NCI-H82 treated with DMSO at 0.1 percent for 48 hours (cell line): Measurements from ENCODE around the gene TNK2.

ENCODE experiments used
- DNase-seq: peaks from one replicate; lab custom pipeline; 2025; ENCODE audit not compliant: unreplicated experiment; lab: John Stamatoyannopoulos, UW

TNK2 gene

DNA sequence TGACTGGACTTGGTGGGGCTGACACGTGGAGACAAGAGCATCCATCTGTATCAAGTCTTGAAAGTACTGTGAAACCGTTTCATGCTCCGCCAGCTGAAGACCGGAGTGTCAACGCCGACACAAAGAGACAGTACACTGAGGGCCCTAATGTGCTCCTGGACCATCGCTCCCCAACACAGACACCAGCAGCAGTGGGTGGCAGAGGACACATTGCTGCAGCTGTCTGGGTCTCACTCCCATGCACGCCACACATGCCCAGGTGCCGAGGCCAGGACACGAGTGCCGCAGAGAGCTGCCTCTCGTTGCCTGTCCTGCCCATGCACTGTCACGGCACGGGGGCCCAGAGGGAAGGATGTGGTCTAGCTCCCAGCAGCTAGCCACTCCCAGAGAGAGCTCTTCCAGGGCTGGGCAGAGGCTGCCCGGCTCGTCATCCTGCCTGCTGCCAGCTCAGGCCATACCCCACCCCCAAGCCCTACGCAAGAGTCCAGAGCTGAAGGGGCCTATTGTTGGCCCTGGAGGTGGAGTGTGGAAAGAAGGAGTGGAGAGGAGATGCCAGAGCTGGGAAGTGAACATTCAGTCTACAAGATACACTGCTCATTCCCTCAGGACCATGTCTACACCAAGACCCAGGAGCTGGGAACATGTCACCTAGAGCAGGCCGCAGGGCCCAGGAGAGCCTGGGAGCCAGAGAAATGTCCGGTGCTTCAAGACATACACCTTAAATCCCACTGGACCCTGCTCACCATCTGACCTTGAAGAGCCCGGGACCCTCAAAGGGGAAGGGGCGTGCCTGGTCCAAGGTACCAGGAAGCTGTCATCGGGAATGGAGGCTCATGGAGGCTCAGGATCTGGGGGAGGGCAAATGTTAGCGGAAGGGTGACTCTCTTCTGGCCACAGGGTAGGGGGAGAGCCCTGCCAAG is 7.7 kb downstream of the TNK2 start:
- DNase-seq, result no peak

DNA sequence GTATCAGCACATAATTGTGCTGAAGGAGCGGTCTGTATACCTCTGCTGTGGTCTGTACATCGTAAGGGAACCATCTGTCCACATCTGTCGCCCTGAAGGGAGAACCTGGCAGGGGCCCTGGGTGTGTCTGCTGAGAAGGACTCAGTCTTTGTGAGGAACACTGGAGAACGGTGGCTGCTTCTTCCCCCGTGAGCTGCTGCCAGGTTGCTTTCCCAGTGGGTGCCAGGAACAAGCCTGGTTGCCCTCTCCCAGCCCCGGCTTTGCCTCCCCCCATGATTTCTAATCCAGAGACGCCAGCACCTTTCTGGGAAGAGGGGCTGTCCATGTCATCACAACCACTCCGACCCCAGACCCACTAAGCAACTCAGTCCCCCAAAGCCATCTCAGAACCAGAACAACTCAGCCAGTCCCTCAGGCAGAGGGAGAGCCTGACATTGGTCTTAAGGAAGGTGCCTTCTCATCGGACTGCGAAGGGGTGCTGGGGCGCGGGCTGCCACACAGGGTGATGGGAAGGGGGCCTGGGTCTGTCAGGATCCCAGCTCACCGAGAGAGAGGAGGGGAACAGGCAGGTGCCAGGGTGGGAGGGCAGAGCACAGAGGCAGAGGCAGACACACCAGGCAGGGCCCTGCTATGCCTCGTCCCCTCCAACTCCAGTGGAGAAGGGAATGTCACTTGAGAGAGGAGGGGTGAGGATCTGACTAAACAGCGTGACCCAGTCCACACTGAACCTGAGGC is 8.5 kb downstream of the TNK2 start:
- no peak for DNase-seq

DNA sequence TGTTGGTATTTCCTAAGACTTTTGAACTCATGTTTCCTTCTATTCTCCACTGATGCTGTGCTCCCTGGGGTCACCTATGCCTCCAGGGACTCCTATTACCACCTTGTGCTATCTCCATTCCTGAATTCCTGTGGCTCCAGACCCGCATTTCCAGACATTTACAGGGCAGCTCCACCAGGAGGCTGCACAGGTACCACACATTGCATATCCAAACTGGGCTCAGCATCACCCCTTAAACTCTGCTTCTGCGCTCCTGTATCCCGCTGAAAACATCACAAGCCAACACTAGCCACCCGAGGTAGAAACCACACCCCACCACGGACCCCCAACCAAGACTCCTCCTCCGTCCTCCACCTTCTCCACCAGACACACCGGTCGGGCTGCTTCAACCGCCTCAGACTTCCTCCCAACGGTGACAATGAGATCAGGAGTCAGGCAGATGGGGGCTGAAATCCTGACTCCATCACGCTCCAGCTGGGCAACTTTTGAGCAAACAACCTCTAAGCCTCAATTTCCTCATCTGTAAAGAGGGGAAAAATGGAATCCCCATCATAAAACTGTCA is 10.4 kb downstream of the TNK2 start:
- peak; percentile 21 for DNase-seq

DNA sequence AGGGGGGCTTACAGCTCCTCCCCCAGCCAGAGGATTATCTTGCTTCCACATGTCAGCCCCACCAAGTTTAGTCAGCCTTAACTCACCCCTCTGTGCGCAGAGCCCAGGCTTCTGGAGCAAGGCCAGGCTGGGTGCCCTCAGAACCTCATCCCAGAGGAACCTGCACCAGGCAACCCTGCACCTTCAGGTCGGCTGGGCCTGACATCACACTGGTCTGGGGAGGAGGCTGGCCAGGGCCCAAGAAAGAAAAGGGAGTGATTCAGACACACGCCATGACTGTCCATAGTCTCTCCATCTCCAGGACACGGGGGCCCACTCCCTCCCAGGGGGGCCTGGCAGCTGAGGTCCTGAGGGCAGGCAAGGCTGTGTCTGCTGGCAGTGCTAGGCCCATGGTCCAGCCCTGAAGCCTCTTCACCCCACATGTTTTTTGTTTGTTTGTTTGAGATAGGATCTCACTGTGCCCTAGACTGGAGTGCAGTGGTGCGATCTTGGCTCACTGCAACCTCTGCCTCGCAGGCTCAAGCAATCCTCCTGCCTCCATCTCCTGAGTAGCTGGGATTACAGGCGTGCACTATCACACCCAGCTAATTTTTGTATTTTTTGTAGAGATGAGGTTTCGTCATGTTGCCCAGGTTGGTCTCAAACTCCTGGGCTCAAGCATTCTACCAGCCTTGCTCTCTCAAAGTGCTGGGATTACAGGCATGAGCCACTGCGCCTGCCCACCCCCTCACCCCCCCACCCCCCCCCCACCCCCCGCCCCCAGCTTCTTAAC is 11.1 kb downstream of the TNK2 start:
- DNase-seq, result no peak

DNA sequence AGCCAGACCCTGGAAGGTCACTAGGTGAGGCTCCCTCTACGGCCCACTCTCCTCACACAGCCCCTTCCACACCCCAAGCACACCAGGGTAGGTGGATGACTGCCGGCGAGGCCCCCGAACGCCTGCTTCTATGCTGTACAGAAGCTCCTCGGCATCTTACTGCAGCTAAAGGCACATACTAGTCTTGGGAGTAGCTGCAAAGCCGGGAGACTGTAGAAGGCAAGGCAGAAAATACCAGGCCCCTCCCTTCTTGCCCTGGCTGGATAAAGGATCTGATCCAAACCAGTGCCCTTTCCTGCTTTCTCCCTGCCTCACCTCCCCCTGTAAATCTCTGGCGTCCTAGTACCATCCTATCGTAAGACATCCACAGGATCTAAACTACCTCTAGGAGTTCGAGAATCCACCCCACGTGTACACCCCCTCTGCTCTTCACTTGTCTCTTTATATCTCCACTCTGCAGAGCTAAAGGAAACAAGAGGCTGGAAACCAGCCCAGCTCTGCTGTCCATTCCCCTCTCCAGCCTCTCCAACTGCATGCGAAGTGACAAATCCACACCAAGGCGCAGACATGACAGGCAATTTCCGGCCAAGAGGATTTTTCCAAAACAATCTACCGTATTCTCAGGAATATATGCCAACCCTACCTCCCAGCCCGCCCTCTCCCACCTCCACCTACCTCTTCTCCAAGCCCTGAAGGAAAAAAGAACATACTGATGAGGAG is 11.8 kb downstream of the TNK2 start:
- DNase-seq, result peak; percentile 78

DNA sequence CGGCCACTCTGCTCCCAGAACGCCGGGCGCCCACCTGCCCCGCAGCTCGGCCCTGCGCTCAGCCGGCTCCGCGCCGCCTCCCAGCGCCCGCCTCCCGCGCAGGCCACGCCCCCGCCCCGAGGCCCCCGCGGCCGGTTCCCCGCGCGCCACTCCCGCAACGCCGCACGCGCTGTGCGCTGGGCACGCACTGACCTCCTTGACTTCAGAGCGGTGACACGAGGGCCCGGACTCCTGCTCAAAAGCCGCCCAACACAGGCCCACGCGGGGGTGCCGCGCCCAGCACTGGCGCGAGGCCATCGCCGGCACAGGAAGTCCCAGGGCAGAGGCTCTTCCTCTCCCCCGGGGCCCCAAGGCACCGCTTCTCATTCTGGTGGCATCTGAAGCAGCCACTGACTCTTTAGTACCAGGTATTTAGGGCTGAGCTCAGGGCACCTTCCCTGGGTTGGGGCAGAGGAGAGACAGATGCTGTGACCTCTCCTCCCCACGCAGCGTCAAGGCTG is 12.4 kb downstream of the TNK2 start:
- DNase-seq, result no peak

DNA sequence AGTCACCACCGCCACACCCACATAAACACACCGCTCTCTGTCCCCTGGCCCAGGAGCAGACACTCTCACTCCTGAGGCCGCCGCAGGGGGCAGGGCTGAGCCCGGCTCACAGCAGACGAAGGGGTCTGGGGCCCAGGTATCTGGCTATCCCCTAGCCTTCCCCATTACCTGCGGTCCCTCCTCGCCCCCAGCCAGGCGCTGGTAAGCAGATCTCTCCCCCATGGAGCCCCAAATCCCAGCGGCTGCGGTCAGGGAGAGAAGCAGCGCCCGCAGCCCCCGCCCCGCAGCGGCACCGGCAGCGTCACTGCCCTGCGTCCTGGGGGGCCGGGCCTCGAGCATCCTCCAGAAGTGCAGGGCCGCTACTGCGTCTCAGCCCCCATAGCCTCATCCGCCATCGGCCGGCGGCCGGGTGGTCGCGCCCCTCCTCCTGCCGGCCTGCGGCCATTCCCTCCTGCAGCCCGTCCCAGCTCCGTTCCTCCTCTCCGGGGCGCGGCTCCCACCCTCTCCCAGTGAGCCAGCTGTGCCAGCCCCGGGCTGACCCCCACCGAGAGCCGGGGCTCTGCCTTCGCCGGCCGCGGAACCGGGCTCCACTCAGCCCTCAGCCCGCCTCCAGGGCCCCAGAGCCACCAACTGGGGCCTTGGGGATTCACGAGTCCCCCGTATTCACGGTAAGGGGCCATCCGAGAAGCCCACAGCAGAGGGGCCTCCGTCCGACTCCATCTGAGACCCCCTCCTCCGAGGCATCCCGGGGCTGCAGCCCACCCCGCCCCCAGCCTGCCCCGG is 13.1 kb downstream of the TNK2 start:
- DNase-seq, result peak; percentile 40

DNA sequence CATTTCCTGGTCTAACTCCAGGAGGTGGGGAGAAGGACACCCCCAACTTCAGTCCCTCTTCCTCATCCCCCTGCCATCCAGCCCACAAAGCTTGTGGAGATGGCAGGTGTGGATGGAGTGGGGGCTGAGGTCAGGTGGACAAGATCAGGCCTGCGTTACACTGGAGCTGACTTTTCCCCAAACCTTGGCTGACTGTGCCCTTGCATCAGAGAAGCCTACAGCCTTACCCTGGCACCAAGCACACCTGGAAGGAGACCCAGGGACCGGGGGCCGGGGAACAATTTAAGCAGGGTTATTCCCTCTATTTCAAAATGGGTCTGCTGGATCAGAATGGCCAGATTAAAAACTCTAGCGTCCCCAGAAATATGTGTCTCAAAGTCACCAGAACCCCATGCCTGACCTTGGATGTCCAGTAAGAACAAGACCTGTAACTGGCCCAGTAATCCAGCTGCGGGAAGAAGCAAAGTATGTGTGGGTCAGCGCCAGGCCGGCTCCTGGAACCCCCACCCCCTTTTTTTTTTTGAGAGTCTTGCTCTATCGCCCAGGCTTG is 14.4 kb downstream of the TNK2 start:
- DNase-seq, result no peak

DNA sequence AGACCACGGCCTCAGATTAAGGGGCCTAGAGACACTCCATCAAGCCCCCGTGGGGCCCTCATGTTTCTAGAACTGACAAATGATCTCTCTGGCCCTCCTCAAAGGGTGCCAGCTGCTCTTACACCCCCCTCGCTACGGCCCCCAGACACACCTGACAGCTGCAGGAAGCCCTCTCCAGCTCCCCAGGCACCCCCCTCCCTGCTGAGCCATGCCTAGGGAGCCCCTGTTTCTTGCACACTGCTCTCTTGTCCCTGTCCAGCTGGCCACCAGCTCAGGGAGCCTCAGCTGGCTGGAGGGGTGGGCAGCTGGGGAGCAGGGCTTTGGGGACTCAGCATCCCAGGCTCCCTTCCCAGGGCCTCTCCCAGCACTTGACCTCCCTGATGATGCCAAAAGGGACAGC is 14.8 kb downstream of the TNK2 start:
- DNase-seq, result no peak

DNA sequence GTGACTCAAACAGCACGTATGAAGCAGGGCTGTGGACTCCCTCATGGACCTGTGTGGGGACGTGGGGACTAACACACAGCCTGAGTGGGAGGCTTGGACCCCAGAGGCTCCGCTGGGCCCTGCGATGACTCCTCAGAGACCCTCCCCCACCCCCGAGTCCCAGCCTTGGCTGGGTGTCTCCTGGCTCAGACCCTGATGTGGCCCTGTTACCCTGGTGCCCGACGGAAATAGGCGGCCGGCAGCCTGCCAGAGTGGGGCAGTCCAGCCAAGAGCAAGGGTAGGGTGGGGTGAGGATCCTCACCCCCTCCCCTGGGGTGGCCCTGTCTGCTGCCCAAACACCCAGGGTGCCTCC is 15.3 kb downstream of the TNK2 start:
- DNase-seq, result no peak

DNA sequence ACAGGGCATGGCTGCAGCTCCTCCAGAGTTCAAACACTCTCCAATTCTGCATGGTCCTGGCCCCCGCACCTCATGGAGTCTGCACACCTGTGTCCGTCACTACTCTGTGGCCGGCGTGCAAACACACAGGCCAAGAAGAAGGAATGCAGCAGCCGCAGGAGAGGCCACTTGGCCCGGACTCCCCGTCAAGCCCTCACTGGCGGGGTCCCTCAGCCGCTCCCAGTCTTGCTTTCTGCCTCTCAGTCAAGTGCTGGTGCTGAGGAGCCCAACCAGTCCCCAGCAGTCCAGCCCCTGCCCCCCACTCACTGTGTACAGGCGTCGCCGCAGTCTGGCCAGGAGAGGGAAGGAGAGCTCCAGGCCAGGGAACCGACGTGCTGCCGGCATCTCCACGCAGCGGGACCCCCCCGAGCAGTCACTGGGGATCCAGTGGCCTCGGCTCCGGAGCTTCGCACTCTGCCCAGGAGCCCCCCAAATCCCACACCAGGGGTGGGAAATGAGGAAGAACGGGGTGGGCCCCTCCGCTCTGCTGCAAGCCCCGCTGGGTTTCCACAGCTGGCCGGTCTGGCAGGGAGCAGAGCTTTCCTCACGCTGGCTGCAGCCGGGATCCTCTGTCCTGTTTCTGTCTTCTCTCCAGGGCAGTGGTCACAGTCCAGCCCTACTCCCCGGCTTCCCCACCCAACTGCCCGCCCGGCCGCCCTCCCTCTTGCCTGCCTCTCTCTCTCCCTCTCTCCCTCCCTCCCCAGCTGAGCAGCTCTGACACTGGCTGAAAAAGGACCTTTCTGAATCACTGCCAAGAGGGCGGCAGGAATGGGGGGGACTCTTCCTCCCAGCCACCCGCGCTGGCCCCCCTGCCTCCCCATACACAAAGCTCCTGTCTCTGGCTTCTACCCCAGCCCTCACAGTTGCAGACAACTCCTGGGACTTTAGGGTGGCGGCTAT is 16.0 kb downstream of the TNK2 start:
- no peak for DNase-seq

DNA sequence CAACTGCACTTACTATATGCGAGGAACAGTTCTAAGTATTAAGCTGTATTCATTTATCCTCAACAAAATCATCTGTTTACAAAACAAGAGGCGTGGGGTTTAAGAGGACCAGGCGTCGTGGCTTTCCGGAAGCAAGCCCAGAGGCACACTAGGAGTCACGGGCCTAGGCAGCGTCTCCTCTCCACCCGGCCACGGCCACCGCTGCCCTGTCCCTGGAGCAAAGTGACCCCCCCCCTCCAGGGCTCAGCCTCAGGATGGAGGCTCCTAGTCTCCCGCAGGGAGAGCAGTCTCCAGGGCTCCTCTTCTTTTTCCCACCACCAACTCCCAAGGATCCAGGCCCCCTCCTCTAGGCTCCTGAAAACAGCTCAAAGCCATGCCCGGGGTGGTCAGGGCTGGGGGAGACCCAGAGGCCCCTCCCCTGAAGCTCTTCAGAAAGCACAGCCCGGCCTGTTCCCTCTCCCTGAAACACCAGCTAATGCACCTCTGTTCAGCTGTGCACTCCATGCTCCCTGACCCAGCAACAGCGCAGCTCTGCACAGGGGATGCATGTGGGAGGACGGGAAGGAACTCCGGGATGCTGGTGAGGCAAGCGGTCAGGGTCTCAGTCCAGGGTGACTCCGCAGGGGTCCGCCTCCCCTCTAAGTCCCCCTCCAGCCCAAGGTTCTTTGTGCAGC is 16.8 kb downstream of the TNK2 start:
- DNase-seq, result no peak

DNA sequence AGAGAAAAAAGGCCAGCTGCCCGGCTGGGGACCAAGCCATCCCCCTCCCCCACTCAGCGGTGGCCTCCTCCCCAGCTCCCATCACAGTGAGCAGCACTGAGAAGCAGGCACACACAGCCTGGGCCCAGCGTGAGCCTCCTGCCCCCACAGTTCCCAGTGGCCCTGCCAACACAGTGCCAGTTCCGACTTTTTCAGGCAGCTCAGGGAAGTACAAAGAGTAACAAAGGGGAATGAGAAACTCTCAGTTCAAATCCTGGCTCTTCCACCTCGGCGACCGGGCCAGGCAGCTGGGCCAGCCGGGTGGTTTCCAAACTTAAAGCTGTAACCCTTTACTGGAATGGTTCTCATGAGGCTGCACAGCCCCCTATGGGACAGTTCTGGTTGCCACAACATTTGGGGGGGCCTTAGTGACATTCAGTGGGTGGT is 18.5 kb downstream of the TNK2 start:
- DNase-seq, result no peak

DNA sequence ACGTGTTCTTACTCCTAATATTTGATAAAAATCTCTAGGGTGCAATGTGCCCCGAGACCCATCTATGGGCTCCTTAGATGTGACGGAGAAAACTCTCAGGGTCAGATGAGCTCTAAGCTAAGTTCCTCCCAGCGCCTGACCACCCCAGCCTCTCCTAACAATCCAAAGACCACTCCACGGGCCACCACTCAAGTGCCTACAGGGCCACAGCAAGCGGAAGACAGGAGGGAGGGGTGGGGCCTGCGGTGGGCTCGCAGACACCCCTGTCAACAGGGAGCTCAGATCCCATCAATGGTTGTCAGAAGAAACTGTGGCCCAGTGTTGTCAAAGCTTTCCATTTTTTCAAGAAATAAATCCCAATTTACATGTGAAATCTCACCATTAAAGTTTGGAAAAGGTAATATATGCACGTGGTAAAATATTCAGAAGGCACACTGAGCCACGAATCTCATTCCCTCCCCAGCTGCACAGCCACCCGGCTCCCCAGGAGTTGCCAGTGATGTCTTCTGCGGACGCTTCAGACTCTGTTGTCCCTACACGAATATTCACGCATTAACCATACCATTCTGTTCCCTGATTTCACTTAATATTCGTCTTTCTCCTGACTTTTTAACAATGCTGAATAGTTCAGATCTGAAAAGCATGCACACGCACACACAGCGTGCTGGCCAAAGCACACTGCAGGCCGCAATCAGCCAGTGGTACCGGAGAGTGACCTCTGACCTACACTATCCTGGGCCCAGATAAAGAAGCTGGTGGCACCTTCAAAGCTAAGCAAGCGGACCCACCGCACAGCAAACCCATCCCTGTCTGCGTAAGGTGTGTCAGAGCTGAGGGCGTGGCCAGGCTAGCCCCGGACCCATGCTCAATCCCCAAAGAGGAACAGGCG is 19.1 kb downstream of the TNK2 start:
- no peak for DNase-seq

DNA sequence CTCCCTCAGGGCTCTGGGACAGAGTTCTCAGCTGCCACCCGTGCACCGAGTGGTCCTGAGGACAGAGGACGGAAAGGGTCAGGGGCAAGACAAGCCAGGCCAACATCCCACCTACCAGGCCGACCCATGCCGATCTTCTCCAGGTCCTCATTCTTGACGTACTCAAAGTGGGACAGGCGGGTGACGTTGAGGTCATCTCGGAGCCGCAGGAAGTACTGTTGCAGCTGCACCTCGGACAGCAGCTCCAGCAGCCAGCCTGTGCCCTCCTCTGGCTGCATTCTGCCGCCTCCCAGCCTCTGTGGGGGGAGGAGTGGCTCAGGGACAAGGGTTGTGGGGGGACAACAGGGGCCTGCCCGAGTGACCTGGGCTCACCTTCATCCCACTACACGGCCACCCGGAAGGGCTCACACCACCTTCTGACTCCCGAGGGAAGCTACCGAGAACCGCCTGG is 20.0 kb downstream of the TNK2 start:
- DNase-seq, result no peak

DNA sequence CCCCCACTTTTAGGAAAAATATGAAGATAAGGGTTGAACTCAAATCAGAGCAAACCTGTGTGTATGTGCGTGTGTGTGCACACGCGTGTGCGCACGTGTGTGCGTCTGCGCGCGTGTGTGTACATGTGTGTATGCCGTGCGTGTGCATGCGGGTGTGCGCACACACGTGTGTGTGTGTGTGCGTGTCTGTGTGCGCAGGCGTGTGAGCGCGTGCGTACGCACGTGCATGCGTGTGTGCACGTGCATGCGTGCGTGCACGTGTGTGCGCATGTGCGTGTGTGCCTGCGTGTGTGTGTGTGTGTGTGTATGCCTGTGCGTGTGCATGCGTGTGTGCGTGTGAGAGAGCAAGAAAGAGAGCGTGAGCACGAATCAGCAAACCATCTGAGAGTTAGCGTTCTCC is 20.7 kb downstream of the TNK2 start:
- no peak for DNase-seq
